Skeletal muscle tissue (tissue), 4 donors: Measurements from ENCODE around the gene GRAMD1A. TPM values are rescaled to one million over a fixed set of nuclear protein-coding genes. Genes with fewer than 3 reads are reported as not detected.
A peak's percentile ranks its signal among the peaks of the same experiment; 100 is the strongest.
"Not testable (repeated sequence)": the region's sequence is repeated elsewhere in the genome, so short reads cannot be mapped to it uniquely, and the experiment has no call there.

Experiments
- H3K27ac ChIP-seq: one replicate; pipeline ENCODE4 v1.7.0; 2013; ENCODE audit warnings: mild to moderate bottlenecking, low read depth, low read length, inconsistent platforms
- H3K27me3 ChIP-seq, 3 donors: one replicate each; pipeline ENCODE4 v1.7.0; 2013; ENCODE audit warnings: low read length in 3 of 3; ENCODE audit not compliant: control insufficient read depth in 3 of 3, insufficient read depth in 3 of 3
- H3K36me3 ChIP-seq, 3 donors: one replicate each; pipeline ENCODE4 v1.7.0; 2013; ENCODE audit warnings: low read length in 3 of 3; ENCODE audit not compliant: control insufficient read depth in 3 of 3, insufficient read depth in 3 of 3
- H3K4me1 ChIP-seq, 3 donors: one replicate each; pipeline ENCODE4 v1.7.0; 2013; ENCODE audit warnings: low read length in 3 of 3, mild to moderate bottlenecking in 3 of 3; ENCODE audit not compliant: control insufficient read depth in 3 of 3, insufficient read depth in 3 of 3
- H3K4me3 ChIP-seq, 3 donors: one replicate each; pipeline ENCODE4 v1.7.0; 2013; ENCODE audit warnings: low read length in 3 of 3
- H3K9ac ChIP-seq, 3 donors: one replicate each; pipeline ENCODE4 v1.7.0; 2013; ENCODE audit warnings: low read length in 3 of 3, mild to moderate bottlenecking in 3 of 3, moderate library complexity in 2 of 3, low read depth in 1 of 3
- H3K9me3 ChIP-seq, 3 donors: one replicate each; pipeline ENCODE4 v1.7.0; 2013; ENCODE audit warnings: low read length in 3 of 3; ENCODE audit not compliant: control insufficient read depth in 3 of 3
- total RNA-seq: library from RNA; depleted of rRNA; stranded (reverse); fragments of >200 nt; gene quantifications from one replicate; pipeline ENCODE4 v1.2.3, GENCODE V29; 2014
- donor health status: Osteomylitis.

Gene GRAMD1A
- total RNA-seq, 1 donor from 2014 or later: 17.7 TPM

GRCh38 chr19:34990578-34991192, 9.4 kb upstream of the GRAMD1A start:
- H3K36me3 ChIP-seq: no peaks in the 10 kb centered on the region
- H3K4me3 ChIP-seq: no peak overlapping the region
- H3K9ac ChIP-seq: no peak overlapping the region
- no peaks in the 10 kb centered on the region for H3K27me3 ChIP-seq
- H3K9me3 ChIP-seq: no peaks in the 10 kb centered on the region
- peaks cover 11 to 20% (median 19%) of the 10 kb centered on the region in 3 donors for H3K4me1 ChIP-seq
- no peak overlapping the region for H3K27ac ChIP-seq

- no peak overlapping the region for H3K27ac ChIP-seq
- peaks cover 0 to 6% (median 5%) of the 10 kb centered on the region in 3 donors for H3K36me3 ChIP-seq
- H3K4me3 ChIP-seq: no peak overlapping the region
- no peak overlapping the region for H3K9ac ChIP-seq
- H3K27me3 ChIP-seq: no peaks in the 10 kb centered on the region
- peaks cover 9 to 27% (median 22%) of the 10 kb centered on the region in 3 donors for H3K4me1 ChIP-seq
- H3K9me3 ChIP-seq: no peaks in the 10 kb centered on the region
These were observed 8.4 kb upstream of the GRAMD1A start for GRCh38 chr19:34991542-34992333.

GRCh38 chr19:34992582-34992981, 7.5 kb upstream of the GRAMD1A start:
- H3K4me1 ChIP-seq: peaks cover 9 to 35% (median 22%) of the 10 kb centered on the region in 3 donors
- not testable (repeated sequence) for H3K9ac ChIP-seq, H3K36me3 ChIP-seq, H3K9me3 ChIP-seq, H3K27ac ChIP-seq, H3K27me3 ChIP-seq, H3K4me3 ChIP-seq

- Histone ChIP-seq H3K27me3 (no peaks in the 10 kb centered on the region), H3K36me3 (peaks cover 0 to 6% (median 5%) of the 10 kb centered on the region in 3 donors), H3K4me3 (peak overlapping the region; percentile 68 to 78 (median 76)), H3K27ac (peak overlapping the region; percentile 94), H3K9ac (peak overlapping the region; percentile 86 to 87 (median 87)), H3K9me3 (no peaks in the 10 kb centered on the region), H3K4me1 (peaks cover 16 to 47% (median 30%) of the 10 kb centered on the region in 3 donors)
These were observed 5.9 kb upstream of the GRAMD1A start for GRCh38 chr19:34994286-34994642.

- H3K9me3 ChIP-seq: no peaks in the 10 kb centered on the region
- peaks cover 0 to 6% (median 5%) of the 10 kb centered on the region in 3 donors for H3K36me3 ChIP-seq
- H3K27ac ChIP-seq: peak overlapping the region; percentile 94
- peaks cover 21 to 52% (median 35%) of the 10 kb centered on the region in 3 donors for H3K4me1 ChIP-seq
- H3K27me3 ChIP-seq: no peaks in the 10 kb centered on the region
- peak overlapping the region; percentile 86 to 87 (median 87) for H3K9ac ChIP-seq
- H3K4me3 ChIP-seq: peak overlapping the region; percentile 68 to 78 (median 76)
These were observed 5.2 kb upstream of the GRAMD1A start for GRCh38 chr19:34994643-34995541.

GRCh38 chr19:34995551-34995950, 4.6 kb upstream of the GRAMD1A start:
- peak overlapping the region; percentile 94 for H3K27ac ChIP-seq
- H3K9me3 ChIP-seq: no peaks in the 10 kb centered on the region
- peaks cover 0 to 6% (median 5%) of the 10 kb centered on the region in 3 donors for H3K36me3 ChIP-seq
- H3K4me1 ChIP-seq: peaks cover 23 to 52% (median 35%) of the 10 kb centered on the region in 3 donors
- no peaks in the 10 kb centered on the region for H3K27me3 ChIP-seq
- peak overlapping the region; percentile 86 to 87 (median 87) for H3K9ac ChIP-seq
- H3K4me3 ChIP-seq: peak overlapping the region; percentile 68 to 78 (median 76)

- no peaks in the 10 kb centered on the region for H3K27me3 ChIP-seq
- H3K9ac ChIP-seq: no peak overlapping the region
- peaks cover 27 to 64% (median 41%) of the 10 kb centered on the region in 3 donors for H3K4me1 ChIP-seq
- peaks cover 3 to 6% (median 5%) of the 10 kb centered on the region in 3 donors for H3K36me3 ChIP-seq
- H3K27ac ChIP-seq: peak overlapping the region; percentile 94
- H3K4me3 ChIP-seq: no peak overlapping the region
- no peaks in the 10 kb centered on the region for H3K9me3 ChIP-seq
These were observed 3.0 kb upstream of the GRAMD1A start for GRCh38 chr19:34997071-34997617.

- H3K36me3 ChIP-seq, H3K9me3 ChIP-seq, H3K27ac ChIP-seq, H3K27me3 ChIP-seq, H3K4me3 ChIP-seq, H3K9ac ChIP-seq: not testable (repeated sequence)
- peaks cover 27 to 75% (median 48%) of the 10 kb centered on the region in 3 donors for H3K4me1 ChIP-seq
These were observed 1.9 kb upstream of the GRAMD1A start for GRCh38 chr19:34998224-34998623.

GRCh38 chr19:34998777-34999497, 1.2 kb upstream of the GRAMD1A start:
- Histone ChIP-seq H3K4me1 (peaks cover 33 to 78% (median 49%) of the 10 kb centered on the region in 3 donors), H3K27ac (peak overlapping the region; percentile 98), H3K36me3 (peaks cover 6 to 9% (median 8%) of the 10 kb centered on the region in 3 donors), H3K9ac (peak overlapping the region; percentile 92 to 94 (median 93)), H3K4me3 (peak overlapping the region; percentile 78 to 81 (median 79)), H3K27me3 (no peaks in the 10 kb centered on the region), H3K9me3 (no peaks in the 10 kb centered on the region)
